NCI-H1092 treated with DMSO at 0.1 percent for 48 hours (cell line): ENCODE measurements around the gene PRDM8.

Source experiments
- DNase-seq: peaks from one replicate; lab custom pipeline; 2025; lab: John Stamatoyannopoulos, UW

The PRDM8 gene

DNA sequence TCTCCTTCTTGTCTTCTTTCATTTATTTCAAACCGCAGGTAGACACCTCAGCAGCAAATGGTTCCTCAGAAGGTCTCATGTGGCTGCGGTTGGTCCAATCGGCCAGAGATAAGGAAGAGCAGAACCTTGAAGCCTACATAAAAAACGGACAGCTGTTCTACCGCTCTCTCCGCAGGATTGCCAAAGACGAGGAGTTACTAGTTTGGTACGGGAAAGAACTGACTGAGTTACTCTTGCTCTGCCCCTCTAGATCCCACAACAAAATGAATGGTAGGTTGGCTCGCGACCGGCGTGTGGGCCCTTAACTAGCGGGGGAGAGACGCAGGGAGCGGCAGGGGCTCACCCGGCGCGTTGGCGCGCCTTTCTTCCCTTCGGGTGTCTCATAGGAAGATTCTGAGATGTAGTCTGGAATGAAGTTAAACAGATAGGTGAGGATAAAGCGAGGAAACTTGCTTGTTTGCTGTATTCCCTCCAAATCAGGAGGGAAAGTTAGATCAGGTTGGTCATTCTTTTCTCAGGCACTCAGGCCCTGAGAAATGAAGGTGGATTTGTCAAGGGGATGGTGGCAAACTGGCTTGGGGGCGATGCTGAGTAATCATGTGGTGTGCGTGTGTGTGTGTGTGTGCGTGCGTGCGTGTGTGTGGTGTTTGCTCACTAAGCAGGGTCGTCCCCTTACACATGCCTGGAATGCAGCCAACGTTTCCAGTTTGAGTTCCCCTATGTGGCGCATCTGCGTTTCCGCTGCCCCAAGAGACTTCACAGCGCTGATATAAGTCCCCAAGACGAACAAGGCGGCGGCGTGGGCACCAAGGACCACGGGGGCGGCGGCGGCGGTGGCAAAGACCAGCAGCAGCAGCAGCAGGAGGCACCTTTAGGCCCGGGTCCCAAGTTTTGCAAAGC lies 4.2 kb downstream of the PRDM8 start:
- peak; percentile 35 for DNase-seq

- peak; percentile 70 for DNase-seq
These were observed 4.9 kb downstream of the PRDM8 start for GRCh38 chr4:80202190-80202711.

- DNase-seq, result peak; percentile 51
These were observed 5.6 kb downstream of the PRDM8 start for GRCh38 chr4:80202741-80203553.

DNA sequence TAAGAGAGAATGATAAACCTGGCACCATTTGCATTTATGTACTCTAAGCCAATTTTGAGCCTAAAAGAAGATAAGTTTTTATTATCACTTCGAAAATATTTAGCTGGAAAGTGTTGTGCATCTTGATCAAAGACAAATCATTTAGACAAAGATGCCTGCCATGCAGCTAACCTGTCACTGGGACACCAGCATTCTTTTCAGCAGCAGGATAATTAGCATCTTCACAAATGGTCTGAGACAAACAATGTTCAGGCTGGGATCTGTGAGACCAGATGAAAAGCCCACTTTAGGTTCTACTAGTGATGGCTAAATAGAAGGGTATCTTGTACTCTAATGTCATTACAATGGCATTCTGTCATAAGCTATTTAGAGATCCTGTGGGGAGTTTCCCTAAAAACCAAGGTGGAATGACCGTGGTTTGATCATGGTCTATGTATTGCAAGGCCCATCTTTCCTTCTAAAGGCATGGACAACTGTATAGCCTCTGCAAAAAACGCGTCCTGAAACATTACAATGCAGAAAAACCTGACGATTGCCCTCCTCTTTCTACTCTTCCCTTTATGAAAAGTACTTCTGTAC lies 7.2 kb downstream of the PRDM8 start:
- DNase-seq, result no peak

DNA sequence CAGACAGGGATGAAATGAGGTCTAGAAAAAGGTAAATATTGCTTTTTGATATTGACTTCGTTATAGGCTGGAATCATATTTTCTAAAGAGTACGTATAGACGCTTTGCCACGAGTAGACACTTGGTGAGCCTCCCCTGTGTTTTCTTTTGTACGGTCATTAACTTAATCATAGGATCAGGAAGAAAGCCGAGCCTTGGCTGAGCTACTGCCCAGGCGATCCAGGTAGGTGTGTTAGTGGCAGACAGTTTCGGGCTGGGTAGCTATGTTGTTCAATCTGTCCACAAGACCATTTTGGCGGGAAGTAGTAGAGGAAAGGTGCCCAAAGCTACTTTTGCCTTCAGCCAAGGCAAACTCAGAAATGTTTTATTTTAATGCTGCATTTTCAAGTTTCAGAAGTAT lies 8.8 kb downstream of the PRDM8 start:
- DNase-seq, result no peak

GRCh38 chr4:80206521-80207171 lies 9.3 kb downstream of the PRDM8 start:
- no peak for DNase-seq

DNA sequence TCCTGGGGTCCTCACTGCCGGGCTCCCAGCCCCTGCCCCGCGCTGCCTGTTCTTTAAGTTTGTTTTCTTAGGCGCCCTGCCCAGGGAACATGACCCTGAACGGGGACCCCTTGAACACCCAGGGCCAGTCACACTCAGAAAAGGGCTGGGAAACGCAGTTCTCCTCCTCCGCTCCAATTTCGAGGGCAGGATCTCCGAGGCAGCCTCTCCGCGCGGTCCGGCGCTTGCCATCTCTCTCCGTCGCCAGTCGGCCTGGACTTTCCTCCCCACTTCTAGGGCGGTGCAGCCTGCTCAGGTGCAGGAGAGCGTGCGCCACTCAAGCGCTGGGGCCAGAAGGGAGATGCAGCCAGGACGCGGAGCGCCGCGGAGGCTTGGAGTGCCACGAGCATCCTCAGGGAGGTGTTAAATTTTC lies 9.9 kb downstream of the PRDM8 start:
- DNase-seq, result no peak

- DNase-seq, result no peak
These were observed 10.4 kb downstream of the PRDM8 start for GRCh38 chr4:80207664-80208063.

- no peak for DNase-seq
These were observed 11.5 kb downstream of the PRDM8 start for GRCh38 chr4:80208610-80209339.

GRCh38 chr4:80209340-80209701 lies 12.0 kb downstream of the PRDM8 start:
- no peak for DNase-seq

DNA sequence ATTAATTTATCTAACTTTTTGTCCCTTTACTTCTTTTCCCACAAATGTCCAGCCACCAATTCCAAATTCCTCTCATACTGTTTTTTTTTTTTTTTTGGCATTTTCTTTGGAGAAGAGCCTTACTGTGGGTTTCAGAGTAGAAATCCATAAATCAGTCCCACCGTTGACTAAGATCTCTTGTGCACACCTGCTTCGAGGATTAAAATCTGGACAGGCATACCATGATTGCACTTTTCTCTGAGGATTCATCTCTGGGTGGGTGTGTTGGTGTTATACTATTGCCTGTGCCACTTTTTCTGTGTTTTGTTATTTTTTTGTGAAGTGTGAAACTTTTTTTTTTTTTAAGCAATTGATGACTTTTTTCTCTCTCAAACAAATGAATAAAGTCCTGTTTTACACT lies 13.2 kb downstream of the PRDM8 start:
- DNase-seq, result no peak

DNA sequence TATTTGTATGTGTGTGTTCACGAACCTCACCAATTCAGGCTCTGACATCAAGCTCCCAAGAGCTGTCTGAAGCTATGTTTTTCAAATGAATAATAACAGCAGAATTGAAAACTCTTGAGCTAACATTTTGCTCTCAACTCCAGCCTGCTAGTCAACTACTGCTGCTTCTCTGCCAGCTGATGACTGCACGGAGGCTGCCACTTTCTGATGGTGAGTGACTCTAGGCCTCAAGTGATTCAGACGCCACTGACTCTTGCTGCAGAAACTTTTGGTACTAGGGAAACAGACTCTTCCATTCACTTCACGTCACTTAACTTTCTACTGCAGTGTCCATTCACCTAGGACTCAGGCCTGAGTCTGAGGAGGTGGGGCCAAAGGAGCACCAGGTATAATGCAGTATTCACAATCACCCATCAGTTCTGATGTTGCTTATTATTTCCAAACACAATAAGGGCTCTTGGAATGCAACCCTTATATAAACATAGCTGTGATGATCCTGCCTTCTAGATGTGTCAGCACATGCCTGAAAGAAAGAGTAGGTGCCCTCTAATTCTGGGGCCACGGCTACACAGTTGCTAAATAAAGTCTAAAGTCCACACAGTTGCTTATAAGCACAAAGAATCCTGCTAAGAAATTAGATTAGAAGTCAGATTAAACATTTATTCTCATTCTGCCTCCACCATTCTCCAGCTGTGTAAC lies 16.0 kb downstream of the PRDM8 start:
- no peak for DNase-seq

GRCh38 chr4:80215449-80216052 lies 18.2 kb downstream of the PRDM8 start:
- DNase-seq, result peak; percentile 58

GRCh38 chr4:80216100-80216761 lies 18.9 kb downstream of the PRDM8 start:
- DNase-seq, result no peak

GRCh38 chr4:80219301-80220025 lies 22.2 kb downstream of the PRDM8 start:
- no peak for DNase-seq

GRCh38 chr4:80220711-80221110 lies 23.4 kb downstream of the PRDM8 start:
- DNase-seq, result no peak

DNA sequence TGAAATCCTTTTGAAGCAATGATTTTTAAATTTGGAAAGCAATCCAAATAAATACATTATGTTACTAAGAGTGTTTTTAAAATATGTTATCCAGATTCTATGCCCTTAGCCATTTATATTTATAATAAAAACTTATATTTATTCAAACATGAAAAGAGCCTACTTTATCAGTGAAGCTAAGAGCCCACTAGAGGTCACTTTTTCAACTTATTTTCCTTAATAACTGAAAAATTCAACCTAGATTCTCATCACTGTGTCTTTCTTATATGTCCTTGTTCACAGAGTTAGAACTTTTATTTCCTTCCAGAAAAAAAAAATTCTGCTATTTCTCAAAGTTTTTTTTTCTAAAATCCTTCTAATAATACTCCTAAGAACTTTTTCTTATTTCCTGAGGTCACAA lies 23.9 kb downstream of the PRDM8 start:
- DNase-seq, result peak; percentile 43

GRCh38 chr4:80225595-80225994 lies 28.3 kb downstream of the PRDM8 start:
- DNase-seq, result no peak

DNA sequence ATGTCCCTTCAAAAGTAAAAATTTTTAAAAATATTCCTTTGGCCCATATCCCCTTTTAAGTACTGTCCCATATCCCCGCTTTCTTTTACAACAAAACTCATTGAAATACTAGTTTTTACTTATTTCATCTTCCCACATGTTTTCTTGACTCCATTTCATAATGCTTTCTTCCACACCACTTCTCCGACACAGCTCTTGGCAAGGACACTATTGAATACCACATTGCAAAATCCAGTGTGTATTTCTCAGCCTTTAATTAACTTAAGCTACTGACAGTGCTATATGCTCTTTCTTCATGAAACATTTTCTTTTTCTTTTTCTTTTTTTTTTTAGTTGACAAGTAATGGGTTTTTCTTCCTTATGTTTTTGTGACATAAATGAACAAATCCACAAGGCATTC lies 28.8 kb downstream of the PRDM8 start:
- no peak for DNase-seq
